Testis (tissue), 2 donors: ENCODE data around the gene PAGR1.

Experiments
- CTCF ChIP-seq, 3 experiments: fragments of 450-650 bp in 2 of 3; fragments of 200-600 bp in 1 of 3; sonication (generic) in 1 of 3; IDR thresholded peaks; one replicate each; pipeline ENCODE4 v1.5.1; 2016 to 2019; ENCODE audit warnings: antibody characterized with exemption in 3 of 3, mild to moderate bottlenecking in 2 of 3, moderate library complexity in 1 of 3
- POLR2A ChIP-seq: fragments of 450-650 bp; IDR thresholded peaks from one replicate; pipeline ENCODE4 v1.6.1; 2017; ENCODE audit warnings: antibody characterized with exemption, mild to moderate bottlenecking, moderate library complexity

GRCh38 chr16:29857133-29857760 is 41.3 kb downstream of the PAGR1 start:
- TF ChIP-seq POLR2A (no peak), CTCF (IDR thresholded peaks at IDR 0.05) (no peak)
